Breast epithelium (tissue), 4 donors: ENCODE data around the gene SPEN. TPM values are rescaled to one million over a fixed set of nuclear protein-coding genes. Genes with fewer than 3 reads are reported as not detected.

Experiments used
- DNase-seq, 2 donors: peaks; one replicate each; pipeline ENCODE4 v3.0.0-alpha.2; 2019; ENCODE audit warnings: low spot score in 2 of 2
- H3K27ac ChIP-seq, 2 donors: fragments of 200-600 bp; sonication (generic) in 1 of 2; one replicate each; pipeline ENCODE4 v1.5.1; 2016 to 2019; ENCODE audit warnings: mild to moderate bottlenecking in 1 of 2
- H3K27me3 ChIP-seq, 2 donors: fragments of 200-600 bp; sonication (generic) in 1 of 2; one replicate each; pipeline versions ENCODE4 v1.5.1 to v1.6.0; 2017 to 2019; ENCODE audit warnings: control low read depth in 1 of 2, mild to moderate bottlenecking in 1 of 2
- H3K36me3 ChIP-seq: fragments of 200-600 bp; one replicate; pipeline ENCODE4 v1.5.1; 2019
- H3K4me1 ChIP-seq, 2 donors: fragments of 200-600 bp; sonication (generic); one replicate each; pipeline ENCODE4 v1.5.1; 2016 to 2019; ENCODE audit warnings: control low read depth in 1 of 2
- H3K4me3 ChIP-seq, 3 donors: fragments of 200-600 bp; sonication (generic); 1 replicate in 2 of 3; 2 replicates in 1 of 3; pipeline ENCODE4 v1.5.1; 2016 to 2019; ENCODE audit warnings: mild to moderate bottlenecking in 3 of 3, moderate library complexity in 2 of 3
- H3K9me3 ChIP-seq, 2 donors: fragments of 200-600 bp; sonication (generic) in 1 of 2; one replicate each; pipeline ENCODE4 v1.5.1; 2016 to 2019; ENCODE audit warnings: control low read depth in 1 of 2
- POLR2A ChIP-seq: fragments of 450-650 bp; IDR thresholded peaks from one replicate; pipeline ENCODE4 v1.6.1; 2016; ENCODE audit warnings: antibody characterized with exemption, mild to moderate bottlenecking, moderate library complexity
- POLR2AphosphoS5 ChIP-seq, 3 donors: sonication (generic); formaldehyde crosslinking; IDR thresholded peaks; one replicate each; pipeline ENCODE4 v1.6.1; 2017; ENCODE audit warnings: antibody characterized with exemption in 3 of 3
- intact Hi-C: fragments of 100-400 bp; cut with DNase I; formaldehyde crosslinking; loops from one replicate; pipeline ENCODE4 v1.15.1; 2023; ENCODE audit warnings: low total_unique reads
- total RNA-seq, 3 donors: library from RNA; depleted of rRNA; stranded (reverse); fragments of >200 nt; gene quantifications; one replicate each; pipeline ENCODE4 v1.1.0, GENCODE V29; 2016
- TF ChIP-seq, protein P1 (sequence below), 3 donors: fragments of 450-650 bp; IDR thresholded peaks; one replicate each; pipeline ENCODE4 v1.5.1; 2016 to 2017; ENCODE audit warnings: antibody characterized with exemption in 3 of 3, mild to moderate bottlenecking in 3 of 3, moderate library complexity in 3 of 3

The SPEN gene
- total RNA-seq, 3 donors from 2014 or later = 46.9 to 56.6 (median 51.2) TPM

- TF ChIP-seq, protein P1, sequence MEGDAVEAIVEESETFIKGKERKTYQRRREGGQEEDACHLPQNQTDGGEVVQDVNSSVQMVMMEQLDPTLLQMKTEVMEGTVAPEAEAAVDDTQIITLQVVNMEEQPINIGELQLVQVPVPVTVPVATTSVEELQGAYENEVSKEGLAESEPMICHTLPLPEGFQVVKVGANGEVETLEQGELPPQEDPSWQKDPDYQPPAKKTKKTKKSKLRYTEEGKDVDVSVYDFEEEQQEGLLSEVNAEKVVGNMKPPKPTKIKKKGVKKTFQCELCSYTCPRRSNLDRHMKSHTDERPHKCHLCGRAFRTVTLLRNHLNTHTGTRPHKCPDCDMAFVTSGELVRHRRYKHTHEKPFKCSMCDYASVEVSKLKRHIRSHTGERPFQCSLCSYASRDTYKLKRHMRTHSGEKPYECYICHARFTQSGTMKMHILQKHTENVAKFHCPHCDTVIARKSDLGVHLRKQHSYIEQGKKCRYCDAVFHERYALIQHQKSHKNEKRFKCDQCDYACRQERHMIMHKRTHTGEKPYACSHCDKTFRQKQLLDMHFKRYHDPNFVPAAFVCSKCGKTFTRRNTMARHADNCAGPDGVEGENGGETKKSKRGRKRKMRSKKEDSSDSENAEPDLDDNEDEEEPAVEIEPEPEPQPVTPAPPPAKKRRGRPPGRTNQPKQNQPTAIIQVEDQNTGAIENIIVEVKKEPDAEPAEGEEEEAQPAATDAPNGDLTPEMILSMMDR (IDR thresholded peaks at IDR 0.05) = peak in 1 of 3 donors; percentile 42
- TF ChIP-seq POLR2A = peak; percentile 72
- peak; percentile 42 to 85 (median 65) for TF ChIP-seq POLR2AphosphoS5 (IDR thresholded peaks at IDR 0.05)
- intact Hi-C loops = loop anchor here (1.0 kb wide), 1 partner anchor 48 kb away; no protein-coding TSS in a partner anchor
- peak overlapping the region; percentile 96 to 98 for H3K27ac ChIP-seq
- peak overlapping the region; percentile 84 to 95 (median 94) for H3K4me3 ChIP-seq
- no peaks in the 10 kb centered on the region for H3K9me3 ChIP-seq
- H3K36me3 ChIP-seq = no peaks in the 10 kb centered on the region
- H3K27me3 ChIP-seq = no peaks in the 10 kb centered on the region
- peak; percentile 89 to 91 for DNase-seq
- peaks cover 0 to 7% of the 10 kb centered on the region in 2 donors for H3K4me1 ChIP-seq
Observed at GRCh38 chr1:15848929-15849774, 1.6 kb downstream of the SPEN start.

DNA sequence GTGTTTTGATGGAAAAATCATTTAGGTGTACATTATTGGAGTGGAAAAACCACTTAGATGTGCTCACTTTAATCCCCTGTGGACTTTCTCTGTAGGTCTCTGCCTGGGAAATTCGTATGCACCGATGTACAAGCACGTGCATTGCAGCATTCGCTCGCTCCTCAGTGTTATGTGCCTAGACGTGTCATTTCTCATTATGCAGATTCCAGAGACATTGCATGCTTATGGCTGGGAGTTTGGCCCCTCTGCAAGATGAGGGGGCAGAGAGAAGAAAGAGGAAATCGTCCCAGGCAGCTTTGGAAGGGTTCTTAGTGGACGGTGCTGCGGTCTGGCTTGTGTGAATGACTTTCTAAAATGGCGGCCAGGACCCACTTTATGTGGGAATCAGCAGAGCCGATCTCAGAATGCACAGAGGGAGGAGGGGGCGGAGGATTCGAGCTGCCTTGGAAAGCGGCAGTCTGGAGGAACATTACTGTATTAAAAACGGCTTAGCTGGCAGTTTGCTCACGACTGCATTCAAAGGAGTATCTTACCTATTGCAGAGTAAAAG lies 2.3 kb downstream of the SPEN start:
- peak overlapping the region; percentile 96 to 98 for H3K27ac ChIP-seq
- no peaks in the 10 kb centered on the region for H3K36me3 ChIP-seq
- H3K4me3 ChIP-seq = peak overlapping the region; percentile 84 to 95 (median 94)
- no peak for DNase-seq
- TF ChIP-seq POLR2A = no peak
- peak in 2 of 3 donors; percentile 10 to 25 for TF ChIP-seq POLR2AphosphoS5 (IDR thresholded peaks at IDR 0.05)
- TF ChIP-seq, protein P1 (IDR thresholded peaks at IDR 0.05) = no peak
- H3K9me3 ChIP-seq = no peaks in the 10 kb centered on the region
- H3K27me3 ChIP-seq = no peaks in the 10 kb centered on the region
- intact Hi-C loops = no loop called here
- peaks cover 0 to 7% of the 10 kb centered on the region in 2 donors for H3K4me1 ChIP-seq

DNA sequence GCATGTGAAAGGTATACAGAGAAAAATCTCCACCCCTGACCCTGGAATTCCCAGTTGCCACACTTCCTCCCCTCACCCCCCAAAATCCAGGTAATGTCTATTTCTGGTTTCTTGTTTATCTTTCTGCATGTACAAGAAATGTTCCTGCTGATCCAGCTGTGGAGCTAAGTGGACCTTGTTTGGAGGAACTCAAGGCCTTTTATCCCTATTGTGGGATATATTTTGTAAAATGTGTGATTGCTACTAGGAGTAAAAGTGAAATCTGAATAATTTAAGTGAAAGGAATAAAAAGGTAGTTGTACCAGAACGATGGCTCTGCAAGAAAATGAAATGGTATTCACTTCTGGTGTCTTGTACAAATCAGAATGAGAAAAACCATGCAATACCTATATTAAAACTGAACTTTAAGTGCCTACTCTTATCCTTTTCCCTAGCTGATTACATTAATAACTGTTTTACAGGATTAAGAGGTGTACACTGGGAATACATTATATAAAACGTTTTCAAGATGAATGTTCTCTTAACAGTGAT lies 3.0 kb downstream of the SPEN start:
- intact Hi-C loops = no loop called here
- no peak for DNase-seq
- TF ChIP-seq POLR2A = no peak
- TF ChIP-seq POLR2AphosphoS5 (IDR thresholded peaks at IDR 0.05) = no peak
- TF ChIP-seq, protein P1 (IDR thresholded peaks at IDR 0.05) = no peak
- peaks cover 0 to 7% of the 10 kb centered on the region in 2 donors for H3K4me1 ChIP-seq
- peak overlapping the region; percentile 53 to 98 for H3K27ac ChIP-seq
- no peaks in the 10 kb centered on the region for H3K36me3 ChIP-seq
- H3K4me3 ChIP-seq = peak overlapping the region; percentile 84 to 95 (median 94)
- H3K9me3 ChIP-seq = no peaks in the 10 kb centered on the region
- H3K27me3 ChIP-seq = no peaks in the 10 kb centered on the region

- peak overlapping the region; percentile 6 to 98 for H3K27ac ChIP-seq
Observed at GRCh38 chr1:15851210-15852035, 3.9 kb downstream of the SPEN start.

More at GRCh38 chr1:15851210-15852035, 3.9 kb downstream of the SPEN start:
- no peak for DNase-seq
- H3K4me3 ChIP-seq = no peak overlapping the region
- no peaks in the 10 kb centered on the region for H3K9me3 ChIP-seq
- peaks cover 0 to 7% of the 10 kb centered on the region in 2 donors for H3K4me1 ChIP-seq
- intact Hi-C loops = no loop called here
- TF ChIP-seq POLR2A (no peak), POLR2AphosphoS5 (IDR thresholded peaks at IDR 0.05) (no peak)
- TF ChIP-seq, protein P1 (IDR thresholded peaks at IDR 0.05) = no peak
- H3K27me3 ChIP-seq = no peaks in the 10 kb centered on the region
- H3K36me3 ChIP-seq = no peaks in the 10 kb centered on the region
